H9 (cell line): ENCODE data around the gene TMEM165. TPM values are rescaled to one million over a fixed set of nuclear protein-coding genes. Genes with fewer than 3 reads are reported as not detected.

Experiments used
- DNase-seq: peaks from one replicate; pipeline ENCODE4 v3.0.0-alpha.2; 2017
- H2AFZ ChIP-seq: one replicate; pipeline ENCODE4 v1.6.1; 2013; ENCODE audit warnings: mild to moderate bottlenecking, low read length, control low read depth, moderate library complexity
- H2AK5ac ChIP-seq: 2 replicates; pipeline ENCODE4 v1.6.1; 2013; ENCODE audit warnings: low read length, control low read depth, mixed read lengths; ENCODE audit not compliant: insufficient read length
- H2BK120ac ChIP-seq: one replicate; pipeline ENCODE4 v1.6.1; 2013; ENCODE audit warnings: low read depth, mild to moderate bottlenecking, low read length, control low read depth, inconsistent platforms; ENCODE audit not compliant: poor library complexity, severe bottlenecking
- H2BK12ac ChIP-seq: 2 replicates; pipeline ENCODE4 v1.6.1; 2013; ENCODE audit warnings: low read length, control low read depth, mixed read lengths, low read depth; ENCODE audit not compliant: insufficient read length
- H2BK15ac ChIP-seq: 2 replicates; pipeline ENCODE4 v1.6.1; 2013; ENCODE audit warnings: low read depth, low read length, control low read depth
- H2BK20ac ChIP-seq: one replicate; pipeline ENCODE4 v1.6.1; 2013; ENCODE audit warnings: low read depth, mild to moderate bottlenecking, low read length, control low read depth, inconsistent platforms; ENCODE audit not compliant: poor library complexity, severe bottlenecking
- H2BK5ac ChIP-seq: 2 replicates; pipeline ENCODE4 v1.6.1; 2013; ENCODE audit warnings: low read length, control low read depth, mixed read lengths; ENCODE audit not compliant: insufficient read length
- H3K14ac ChIP-seq: 2 replicates; pipeline ENCODE4 v1.6.1; 2013; ENCODE audit warnings: low read length, control low read depth; ENCODE audit not compliant: insufficient read depth
- H3K18ac ChIP-seq: 2 replicates; pipeline ENCODE4 v1.6.1; 2013; ENCODE audit warnings: low read depth, mild to moderate bottlenecking, mixed read lengths, low read length, control low read depth; ENCODE audit not compliant: insufficient read length
- H3K23ac ChIP-seq: 2 replicates; pipeline ENCODE4 v1.6.1; 2013; ENCODE audit warnings: low read length, control low read depth, mixed read lengths, low read depth; ENCODE audit not compliant: insufficient read length
- H3K23me2 ChIP-seq: 2 replicates; pipeline ENCODE4 v1.6.1; 2013; ENCODE audit warnings: low read depth, mild to moderate bottlenecking, mixed read lengths, low read length, control low read depth; ENCODE audit not compliant: insufficient read length, poor library complexity, severe bottlenecking
- H3K27ac ChIP-seq: 2 replicates; pipeline ENCODE4 v1.5.1; 2013; ENCODE audit warnings: low read length, control low read depth, mixed read lengths, low read depth; ENCODE audit not compliant: insufficient read length
- H3K27me3 ChIP-seq: 2 replicates; pipeline ENCODE4 v1.6.1; 2013; ENCODE audit warnings: low read length, control low read depth, inconsistent platforms; ENCODE audit not compliant: insufficient read depth
- H3K4ac ChIP-seq: 2 replicates; pipeline ENCODE4 v1.6.1; 2013; ENCODE audit warnings: low read depth, mild to moderate bottlenecking, control low read depth, inconsistent platforms, low read length, moderate library complexity
- H3K4me1 ChIP-seq: 2 replicates; pipeline ENCODE4 v1.6.1; 2013; ENCODE audit warnings: low read length, control low read depth, inconsistent platforms; ENCODE audit not compliant: insufficient read depth
- H3K4me2 ChIP-seq: 2 replicates; pipeline ENCODE4 v1.6.1; 2013; ENCODE audit warnings: low read length, control low read depth, mixed read lengths; ENCODE audit not compliant: insufficient read length, insufficient read depth
- H3K56ac ChIP-seq: 2 replicates; pipeline ENCODE4 v1.6.1; 2013; ENCODE audit warnings: low read depth, mild to moderate bottlenecking, mixed read lengths, low read length, control low read depth; ENCODE audit not compliant: insufficient read length
- H3K79me1 ChIP-seq: 2 replicates; pipeline ENCODE4 v1.6.1; 2013; ENCODE audit warnings: low read depth, mild to moderate bottlenecking, moderate library complexity, low read length, control low read depth, inconsistent platforms; ENCODE audit not compliant: insufficient read depth, poor library complexity, severe bottlenecking
- H3K79me2 ChIP-seq: 2 replicates; pipeline ENCODE4 v1.6.1; 2013; ENCODE audit warnings: low read length, control low read depth, inconsistent platforms; ENCODE audit not compliant: insufficient read depth
- H3K9ac ChIP-seq: 2 replicates; pipeline ENCODE4 v1.6.1; 2013; ENCODE audit warnings: low read length, control low read depth, mixed read lengths; ENCODE audit not compliant: insufficient read length; ENCODE audit errors: extremely low read depth
- H3K9me3 ChIP-seq: one replicate; pipeline ENCODE4 v1.6.1; 2013; ENCODE audit warnings: low read depth, low read length, inconsistent platforms; ENCODE audit not compliant: control insufficient read depth
- H3T11ph ChIP-seq: one replicate; pipeline ENCODE4 v1.6.1; 2013; ENCODE audit warnings: mild to moderate bottlenecking, low read length, control low read depth, inconsistent platforms
- H4K20me1 ChIP-seq: one replicate; pipeline ENCODE4 v1.6.1; 2013; ENCODE audit not compliant: control insufficient read depth, insufficient read length, insufficient read depth
- H4K5ac ChIP-seq: 2 replicates; pipeline ENCODE4 v1.6.1; 2013; ENCODE audit warnings: low read depth, mild to moderate bottlenecking, mixed read lengths, low read length, control low read depth; ENCODE audit not compliant: insufficient read length
- H4K8ac ChIP-seq: replicated peaks from 2 replicates; pipeline ENCODE4 v1.6.1; 2013; ENCODE audit warnings: low read length, control low read depth, mixed read lengths, low read depth; ENCODE audit not compliant: insufficient read length
- H4K91ac ChIP-seq: 2 replicates; pipeline ENCODE4 v1.6.1; 2013; ENCODE audit warnings: low read depth, mild to moderate bottlenecking, moderate library complexity, mixed read lengths, low read length, control low read depth; ENCODE audit not compliant: insufficient read length
- H3K27ac Mint-ChIP-seq, 3 experiments: 2 replicates in 2 of 3; 3 replicates in 1 of 3; pipeline ENCODE4 v1.8.0; 2020 to 2021; ENCODE audit warnings: mixed read lengths in 3 of 3, mild to moderate bottlenecking in 1 of 3, moderate library complexity in 1 of 3
- H3K27me3 Mint-ChIP-seq: 2 replicates; pipeline ENCODE4 v1.8.0; 2021; ENCODE audit warnings: low read depth, mild to moderate bottlenecking, moderate library complexity, mixed read lengths
- H3K36me3 Mint-ChIP-seq, 3 experiments: 2 replicates in 2 of 3; 3 replicates in 1 of 3; pipeline ENCODE4 v1.8.0; 2020 to 2021; ENCODE audit warnings: low read depth in 3 of 3, mixed read lengths in 3 of 3; ENCODE audit not compliant: insufficient read depth in 1 of 3
- H3K4me1 Mint-ChIP-seq, 2 experiments: 2 replicates each; pipeline ENCODE4 v1.8.0; 2020; ENCODE audit warnings: mixed read lengths in 2 of 2
- H3K4me3 Mint-ChIP-seq, 2 experiments: 2 replicates in 1 of 2; 3 replicates in 1 of 2; pipeline ENCODE4 v1.8.0; 2020 to 2021; ENCODE audit warnings: mild to moderate bottlenecking in 2 of 2, mixed read lengths in 2 of 2, moderate library complexity in 1 of 2
- H3K9me3 Mint-ChIP-seq, 2 experiments: 2 replicates in 1 of 2; 3 replicates in 1 of 2; pipeline ENCODE4 v1.8.0; 2020; ENCODE audit warnings: mild to moderate bottlenecking in 2 of 2, mixed read lengths in 2 of 2, moderate library complexity in 1 of 2
- WGBS: extraction: QIAGEN DNeasy Blood & Tissue Kit; methylation state at CpG from one replicate; pipeline ENCODE4 v1.1.7; 2013; ENCODE audit warnings: missing lambda C conversion rate, low lambda C conversion rate, mixed read lengths; ENCODE audit not compliant: insufficient read length; ENCODE audit errors: extremely low coverage; 5-methylcytosine and 5-hydroxymethylcytosine counted together
- total RNA-seq: library from RNA; stranded (reverse); gene quantifications from 2 replicates; pipeline ENCODE4 v1.2.1, GENCODE V29; 2021
- TF ChIP-seq, protein P1 (sequence below): fragments of 200-600 bp; sonication (generic); conservative IDR thresholded peaks from 3 replicates; pipeline ENCODE4 v1.8.0; 2021; ENCODE audit warnings: antibody characterized with exemption, mild to moderate bottlenecking

Gene TMEM165
- total RNA-seq, 1 experiment from 2014 or later = 87.2 TPM

GRCh38 chr4:55354648-55355047 lies 41.1 kb upstream of the TMEM165 start:
- H2BK5ac ChIP-seq = no peak overlapping the region
- no peak for DNase-seq
- no peaks in the 10 kb centered on the region for H3K27me3 ChIP-seq
- no peak overlapping the region for H3K27ac ChIP-seq
- H3K9ac ChIP-seq = no peak overlapping the region
- no peak overlapping the region for H4K8ac ChIP-seq
- H2BK20ac ChIP-seq = no peak overlapping the region
- no peak overlapping the region for H3K56ac ChIP-seq
- no peak overlapping the region for H4K91ac ChIP-seq
- no peak overlapping the region for H2BK12ac ChIP-seq
- no peaks in the 10 kb centered on the region for H3K23me2 ChIP-seq
- H3T11ph ChIP-seq = no peak overlapping the region
- no peaks in the 10 kb centered on the region for H3K4me1 ChIP-seq
- no peak overlapping the region for H2AK5ac ChIP-seq
- no peak overlapping the region for H3K18ac ChIP-seq
- no peaks in the 10 kb centered on the region for H3K27me3 Mint-ChIP-seq
- WGBS = no CpG with 5 or more reads among the region's 8 CpGs
- no peak overlapping the region for H3K23ac ChIP-seq
- H3K9me3 Mint-ChIP-seq = peaks cover 4 to 9% of the 10 kb centered on the region in 2 experiments; a peak in 4 of 5 replicates
- no peak overlapping the region for H3K4me2 ChIP-seq
- H3K9me3 ChIP-seq = no peaks in the 10 kb centered on the region
- no peak overlapping the region for H2BK15ac ChIP-seq
- no peak overlapping the region for H4K5ac ChIP-seq
- TF ChIP-seq, protein P1, sequence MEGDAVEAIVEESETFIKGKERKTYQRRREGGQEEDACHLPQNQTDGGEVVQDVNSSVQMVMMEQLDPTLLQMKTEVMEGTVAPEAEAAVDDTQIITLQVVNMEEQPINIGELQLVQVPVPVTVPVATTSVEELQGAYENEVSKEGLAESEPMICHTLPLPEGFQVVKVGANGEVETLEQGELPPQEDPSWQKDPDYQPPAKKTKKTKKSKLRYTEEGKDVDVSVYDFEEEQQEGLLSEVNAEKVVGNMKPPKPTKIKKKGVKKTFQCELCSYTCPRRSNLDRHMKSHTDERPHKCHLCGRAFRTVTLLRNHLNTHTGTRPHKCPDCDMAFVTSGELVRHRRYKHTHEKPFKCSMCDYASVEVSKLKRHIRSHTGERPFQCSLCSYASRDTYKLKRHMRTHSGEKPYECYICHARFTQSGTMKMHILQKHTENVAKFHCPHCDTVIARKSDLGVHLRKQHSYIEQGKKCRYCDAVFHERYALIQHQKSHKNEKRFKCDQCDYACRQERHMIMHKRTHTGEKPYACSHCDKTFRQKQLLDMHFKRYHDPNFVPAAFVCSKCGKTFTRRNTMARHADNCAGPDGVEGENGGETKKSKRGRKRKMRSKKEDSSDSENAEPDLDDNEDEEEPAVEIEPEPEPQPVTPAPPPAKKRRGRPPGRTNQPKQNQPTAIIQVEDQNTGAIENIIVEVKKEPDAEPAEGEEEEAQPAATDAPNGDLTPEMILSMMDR = no peak
- H3K79me1 ChIP-seq = no peaks in the 10 kb centered on the region
- 0 out of 7 replicates have a peak overlapping the region, but pooled peaks of 1 of the 3 experiments have one; percentile 8 for H3K27ac Mint-ChIP-seq
- no peaks in the 10 kb centered on the region for H3K79me2 ChIP-seq
- H2BK120ac ChIP-seq = no peak overlapping the region
- H4K20me1 ChIP-seq = no peaks in the 10 kb centered on the region
- H3K14ac ChIP-seq = no peak overlapping the region
- H3K4ac ChIP-seq = no peak overlapping the region
- H3K4me3 Mint-ChIP-seq = no peak overlapping the region
- peaks cover 32 to 37% (median 34%) of the 10 kb centered on the region in 3 experiments for H3K36me3 Mint-ChIP-seq
- no peak overlapping the region for H2AFZ ChIP-seq
- no peaks in the 10 kb centered on the region; a peak in 2 of 4 replicates for H3K4me1 Mint-ChIP-seq
